Islet of Langerhans (tissue), 1 donor: Measurements from ENCODE around the gene GMDS.
A peak's percentile ranks its signal among the peaks of the same experiment; 100 is the strongest.
"Not testable (repeated sequence)": the region's sequence is repeated elsewhere in the genome, so short reads cannot be mapped to it uniquely, and the experiment has no call there.

Source experiments
- FAIRE-seq: peaks from one replicate; lab custom pipeline; 2011; peaks lifted over from hg19 to GRCh38; lab: Jason Lieb, UNC

Gene GMDS

DNA sequence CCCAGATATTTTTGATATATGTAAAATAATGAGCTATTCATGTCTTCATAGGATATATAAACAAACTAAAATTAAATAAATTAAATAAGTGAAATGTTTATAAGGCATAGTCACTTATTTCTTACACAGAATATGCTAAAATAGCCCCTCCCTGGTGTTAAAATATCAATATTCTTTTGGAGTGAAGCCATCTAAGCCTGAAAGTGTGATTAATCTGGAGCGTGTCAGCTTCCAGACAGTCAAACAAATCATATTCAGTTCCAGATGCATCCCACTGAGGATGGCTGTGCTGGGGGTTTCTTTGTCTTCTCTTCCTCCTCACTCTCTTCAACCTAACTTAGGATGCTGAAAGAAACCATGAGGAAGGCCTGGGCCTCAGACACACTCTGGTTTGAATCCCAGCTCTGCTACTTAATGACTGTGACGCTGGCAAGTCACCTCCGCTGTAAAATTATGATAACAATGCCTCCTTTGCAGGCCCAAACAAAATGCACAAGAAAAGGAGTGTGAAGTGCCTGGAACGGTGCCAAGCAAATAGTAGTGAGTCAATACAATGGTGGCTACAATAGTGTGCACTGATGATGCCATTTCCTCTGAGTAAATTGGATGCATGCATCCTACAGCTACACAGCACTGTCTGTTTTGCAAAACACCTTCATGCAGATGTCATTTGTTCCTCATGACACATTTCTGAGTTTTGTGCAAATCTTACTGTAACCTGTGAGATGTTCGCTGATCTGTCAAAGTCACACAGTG is 474.3 kb downstream of the GMDS start:
- FAIRE-seq: no peak

DNA sequence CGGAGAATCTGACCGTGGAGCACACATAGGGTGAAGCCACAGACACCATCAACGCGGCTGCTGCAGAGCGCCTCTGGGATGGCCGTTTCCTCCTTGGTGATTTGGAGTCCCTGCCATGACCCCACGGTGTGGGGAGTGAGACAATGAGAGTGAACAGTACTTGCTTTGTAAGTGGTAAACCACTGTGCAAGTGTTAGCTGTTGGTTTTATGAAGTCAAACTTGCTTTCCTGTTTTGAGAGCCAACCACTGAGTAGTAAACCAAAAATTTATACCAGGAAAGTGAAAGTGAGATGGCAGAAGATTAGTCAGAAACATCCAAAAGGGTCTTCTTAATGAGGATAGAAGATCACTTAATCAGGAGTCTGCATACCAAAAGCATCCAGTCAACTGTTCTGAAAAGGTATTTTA is 475.0 kb downstream of the GMDS start:
- FAIRE-seq: no peak

DNA sequence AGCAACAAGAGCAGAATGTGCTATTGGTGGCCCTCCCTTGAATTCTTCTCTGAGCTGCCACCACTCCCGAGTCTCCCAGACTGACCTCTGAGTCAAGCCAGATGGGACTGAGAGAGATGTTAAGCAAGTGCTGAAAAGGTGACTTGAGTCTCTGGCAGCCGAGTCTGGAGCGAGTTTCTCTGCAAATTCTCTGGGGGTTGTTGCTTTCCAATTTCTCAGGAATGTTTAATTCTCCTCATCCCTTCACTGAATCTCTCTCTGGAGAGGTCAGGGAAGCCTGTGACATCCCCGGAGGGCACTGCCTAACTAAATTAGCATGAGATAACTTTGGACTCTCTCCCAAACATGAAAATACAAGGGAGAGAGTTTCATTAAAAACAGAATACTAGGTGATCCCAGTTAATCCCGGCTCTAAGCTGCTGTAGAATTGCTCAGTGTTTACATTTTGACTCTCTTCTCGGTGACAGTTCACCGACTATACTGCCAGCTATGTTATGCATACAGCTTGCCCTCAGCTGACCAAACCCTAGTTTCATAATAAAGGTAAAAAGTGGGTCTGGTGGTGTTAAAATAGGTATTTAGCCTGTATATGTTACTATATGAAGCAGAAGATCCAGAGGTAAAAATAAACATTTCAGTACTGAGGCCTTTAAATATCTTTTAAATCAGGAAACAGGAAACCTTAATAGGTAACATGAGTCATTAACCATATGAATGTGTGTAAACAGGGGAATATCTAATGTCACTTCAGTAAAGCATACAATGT is 477.7 kb downstream of the GMDS start:
- FAIRE-seq: no peak

DNA sequence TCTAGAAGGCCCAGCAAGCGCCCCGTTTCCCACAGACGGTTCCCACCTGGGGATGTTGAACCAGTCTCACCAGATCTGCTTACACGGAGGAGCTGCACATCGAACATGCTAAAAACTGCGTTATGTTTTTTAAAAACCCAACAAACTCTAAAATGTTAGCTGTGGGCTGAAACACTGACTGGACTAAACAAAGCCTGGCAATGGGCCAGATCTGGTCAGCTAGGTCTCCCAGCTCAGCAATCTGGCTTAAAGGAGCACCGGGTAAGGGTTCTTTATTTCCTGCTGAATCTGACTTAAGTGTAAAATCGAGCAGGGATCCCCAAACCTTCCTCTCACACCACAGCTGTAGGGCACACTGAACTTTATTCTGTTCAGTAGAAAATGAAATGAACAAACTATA is 478.8 kb downstream of the GMDS start:
- FAIRE-seq: no peak

DNA sequence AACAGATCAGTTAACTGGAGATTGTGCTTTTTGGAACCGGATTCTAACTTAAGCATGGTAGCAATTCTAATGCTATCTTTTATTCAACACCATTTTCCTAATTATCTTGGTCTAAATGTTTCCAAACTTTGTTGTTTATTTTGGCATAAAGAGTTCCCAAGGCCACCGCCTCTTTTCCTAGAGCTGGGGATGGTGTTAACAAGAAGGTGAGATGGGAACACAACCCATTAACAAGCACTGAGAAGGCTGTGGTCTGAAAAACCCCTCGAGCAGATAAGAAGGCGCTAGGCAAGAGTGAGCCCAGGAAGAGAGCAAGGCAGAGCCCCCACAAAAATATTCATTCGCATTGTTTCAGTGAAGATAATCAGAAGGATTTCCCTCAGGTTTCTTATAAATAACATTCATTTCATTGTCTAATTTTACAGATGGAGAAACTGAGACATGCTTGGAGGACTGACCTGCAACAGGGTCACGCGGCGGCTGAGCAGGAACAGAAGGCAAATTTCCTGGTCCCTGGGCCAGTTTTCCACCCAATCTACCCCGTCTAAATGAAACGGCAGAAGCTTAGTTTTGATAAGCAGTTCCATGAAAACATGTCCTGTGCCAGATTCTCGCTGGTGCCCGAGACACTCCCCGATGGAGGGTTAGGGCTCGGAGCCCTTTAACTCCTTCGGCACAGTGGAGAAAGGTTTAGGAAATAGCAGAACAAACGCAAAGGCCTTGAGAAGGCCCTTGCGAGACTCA is 480.1 kb downstream of the GMDS start:
- no peak for FAIRE-seq

DNA sequence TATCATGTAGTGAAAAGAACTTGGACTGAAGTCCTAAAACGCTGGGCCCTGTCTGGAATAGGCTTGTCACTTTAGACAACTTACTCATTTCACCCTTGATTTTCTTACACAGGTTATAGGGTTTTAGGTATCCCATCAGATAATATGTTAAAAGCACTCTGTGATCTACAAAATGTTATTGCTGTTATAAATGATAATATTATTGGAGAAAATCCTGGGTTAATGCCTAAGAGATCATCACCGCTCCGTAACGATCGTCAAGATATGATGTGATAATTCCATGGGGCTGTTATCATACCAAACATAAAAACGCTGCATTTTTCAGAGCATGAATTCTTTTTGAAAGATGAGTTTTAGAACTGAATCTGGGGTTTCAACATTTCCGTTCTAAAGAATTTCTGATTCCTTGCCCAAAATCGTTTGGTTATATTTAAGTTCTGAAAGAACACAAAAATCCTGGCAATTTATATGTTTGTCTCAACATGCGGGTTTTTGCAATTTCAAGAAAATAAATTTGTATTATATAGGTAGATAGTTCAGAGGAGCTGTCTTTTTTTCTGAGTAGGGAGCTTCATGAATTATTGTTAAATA is 480.9 kb downstream of the GMDS start:
- no peak for FAIRE-seq

DNA sequence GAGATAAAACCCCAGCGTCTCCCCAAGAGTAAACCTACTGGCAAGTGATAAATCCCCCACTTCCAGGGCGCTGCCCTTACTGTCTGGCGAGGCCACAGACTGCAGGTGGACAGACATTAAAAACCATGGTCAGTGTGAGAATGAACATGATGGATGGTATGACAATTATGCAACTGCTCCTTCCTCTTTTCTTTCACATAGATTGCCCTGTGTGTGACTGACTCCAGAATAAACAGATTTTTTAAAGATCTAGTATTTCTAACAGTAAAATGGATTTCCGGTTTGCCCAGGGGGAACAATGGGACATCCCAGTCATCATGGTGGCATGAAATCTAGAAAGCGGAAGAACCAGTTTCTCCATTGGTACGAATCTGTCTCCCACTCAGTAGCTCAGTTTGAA is 482.0 kb downstream of the GMDS start:
- no peak for FAIRE-seq

DNA sequence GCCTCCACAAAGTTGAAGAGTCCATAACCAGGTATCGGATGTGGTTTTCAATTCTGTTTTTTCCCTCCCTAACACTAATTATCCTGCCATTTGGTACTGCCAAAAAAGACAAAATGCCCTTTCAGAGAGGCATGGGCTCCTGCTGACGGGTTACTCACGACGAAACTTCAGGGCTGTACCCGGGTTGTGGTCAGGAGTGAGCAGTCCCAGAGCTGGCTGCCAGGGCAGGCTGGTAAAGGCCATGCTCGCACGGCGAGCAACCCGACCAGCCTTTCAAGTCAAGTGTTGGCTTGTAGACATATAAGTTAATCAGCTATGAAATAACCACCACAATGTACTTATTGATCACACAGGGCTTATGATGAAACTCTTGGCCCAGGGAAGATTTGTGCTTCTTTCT is 483.2 kb downstream of the GMDS start:
- no peak for FAIRE-seq

DNA sequence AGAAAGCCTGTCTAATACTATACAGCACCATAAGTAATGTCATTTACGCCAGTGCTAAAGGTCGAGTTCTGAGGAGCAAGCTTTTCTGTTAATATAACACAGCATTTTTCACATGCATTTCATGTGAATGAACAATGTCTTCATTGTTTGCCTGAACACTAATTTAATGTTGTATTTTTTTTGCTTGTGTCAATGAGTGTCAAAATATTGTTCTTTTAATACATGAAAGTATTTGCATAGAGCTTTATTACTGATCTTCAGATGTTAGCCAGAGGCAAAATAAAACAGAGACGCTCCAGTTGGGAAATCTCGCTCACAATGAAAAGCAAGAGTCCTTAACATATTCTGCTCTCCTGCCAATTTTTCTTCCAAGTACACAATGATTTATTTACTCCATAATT is 483.9 kb downstream of the GMDS start:
- no peak for FAIRE-seq

DNA sequence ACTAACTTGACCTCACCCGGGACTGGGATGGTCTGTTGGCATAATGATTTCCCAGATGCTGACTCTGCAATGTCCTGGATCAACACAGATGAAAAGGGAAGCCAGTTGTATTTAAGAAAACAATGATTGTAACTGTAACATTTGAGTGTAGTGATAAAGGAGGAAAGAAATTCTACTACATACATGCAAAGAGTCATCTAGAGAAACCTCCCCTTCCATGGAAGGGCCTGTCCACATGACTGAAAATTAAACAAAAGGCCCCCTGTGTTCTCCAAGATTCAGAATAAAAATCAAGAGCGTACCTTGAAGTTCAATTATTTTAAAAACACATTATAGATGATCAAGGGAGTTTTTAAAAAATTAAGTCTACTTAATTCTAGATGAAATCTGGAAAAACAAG is 484.5 kb downstream of the GMDS start:
- FAIRE-seq: no peak

DNA sequence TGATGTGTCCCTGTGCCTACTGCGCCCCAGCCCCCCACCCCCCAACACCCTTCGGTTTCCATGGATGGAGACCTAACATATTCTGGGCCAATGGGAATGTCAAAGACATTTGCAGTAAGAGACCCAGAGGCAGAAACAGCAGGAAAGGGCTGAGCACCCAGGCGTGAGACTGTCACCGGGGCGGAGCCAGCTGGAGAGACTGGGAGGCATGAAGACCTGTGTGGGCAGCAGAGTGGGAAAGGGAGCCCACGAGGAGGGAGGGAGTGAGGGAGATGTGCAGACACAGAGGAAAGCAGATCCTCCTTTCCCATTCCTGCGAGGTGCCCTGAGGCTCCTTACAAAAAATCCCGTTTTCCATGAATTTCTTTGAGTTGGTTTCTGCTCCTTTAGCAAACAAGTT is 485.5 kb downstream of the GMDS start:
- FAIRE-seq: no peak

DNA sequence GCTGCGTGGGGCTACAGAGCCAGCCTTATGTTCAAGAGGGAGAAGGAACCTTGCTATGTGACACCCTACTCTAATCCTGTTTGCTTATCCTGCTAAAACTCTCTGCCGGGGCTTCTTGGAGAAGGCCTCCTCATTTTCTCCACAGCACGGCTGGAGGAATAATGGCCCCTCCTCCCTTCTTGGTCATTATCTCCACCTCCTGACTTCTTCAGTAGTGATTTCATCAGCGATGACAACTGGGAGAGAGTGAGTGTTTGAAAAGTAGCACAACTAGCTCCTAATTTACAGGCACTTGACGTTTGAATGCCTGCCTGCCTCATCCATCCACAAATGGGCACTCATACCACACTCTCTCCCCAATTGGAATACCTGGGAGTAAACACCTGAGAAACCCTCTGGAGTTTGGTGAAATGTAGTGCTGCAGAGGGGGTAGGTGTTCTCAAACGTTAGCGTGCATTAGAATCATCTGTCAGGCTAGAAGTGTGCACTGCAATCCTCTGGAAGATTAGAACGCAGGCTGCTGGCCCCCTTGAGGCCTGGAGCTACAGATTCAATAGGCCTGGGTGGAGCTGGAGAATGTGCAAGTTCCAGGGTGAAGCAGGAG is 487.2 kb downstream of the GMDS start:
- no peak for FAIRE-seq

DNA sequence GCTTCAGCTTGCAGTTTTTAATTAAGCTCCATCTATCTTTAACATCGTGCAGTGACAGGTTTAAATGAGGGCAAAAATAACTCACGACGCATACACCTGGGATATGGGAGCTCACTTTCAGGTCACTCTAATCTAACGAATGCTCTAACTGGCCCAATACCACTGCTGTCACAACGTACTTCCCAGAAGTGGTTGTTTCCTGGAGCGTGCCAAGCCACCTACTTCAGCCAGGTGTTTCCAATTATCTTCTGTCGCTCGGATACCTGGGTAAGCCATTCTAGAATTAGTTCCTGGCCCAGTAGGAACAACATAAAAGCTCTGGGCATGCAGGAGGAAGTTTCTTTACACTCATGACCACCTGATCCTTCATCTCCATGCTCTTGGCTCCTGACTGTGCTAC is 488.3 kb downstream of the GMDS start:
- peak; percentile 92 for FAIRE-seq

DNA sequence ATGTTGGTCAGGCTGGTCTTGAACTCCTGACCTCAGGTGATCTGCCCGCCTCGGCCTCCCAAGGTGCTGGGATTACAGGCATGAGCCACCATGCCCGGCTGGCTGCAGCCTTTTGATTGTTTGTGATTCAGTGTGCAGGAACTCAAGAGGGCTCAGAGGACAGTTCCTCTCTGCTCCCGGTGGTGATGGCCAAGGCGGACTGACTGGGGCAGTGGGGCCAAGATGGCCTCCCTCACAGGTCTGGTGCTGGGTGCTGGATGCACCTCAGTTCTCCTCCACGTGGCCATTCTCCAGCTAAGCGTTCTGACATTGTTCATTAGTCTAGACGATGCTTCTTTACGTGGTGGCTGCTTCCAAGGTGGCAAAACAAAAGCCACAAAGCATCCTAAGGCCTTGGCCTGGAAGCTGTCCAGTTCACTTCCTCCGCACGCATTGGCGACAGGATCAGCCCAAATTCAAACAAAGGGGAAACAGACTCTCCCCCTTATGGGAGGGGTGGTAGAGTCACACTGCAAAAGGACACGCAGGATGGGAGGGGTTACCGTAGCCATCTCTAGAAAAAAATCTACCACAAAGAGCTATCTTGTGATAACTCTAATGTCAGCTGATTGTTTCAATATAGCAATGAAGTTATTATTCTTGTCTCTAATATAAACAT is 488.8 kb downstream of the GMDS start:
- FAIRE-seq: no peak

DNA sequence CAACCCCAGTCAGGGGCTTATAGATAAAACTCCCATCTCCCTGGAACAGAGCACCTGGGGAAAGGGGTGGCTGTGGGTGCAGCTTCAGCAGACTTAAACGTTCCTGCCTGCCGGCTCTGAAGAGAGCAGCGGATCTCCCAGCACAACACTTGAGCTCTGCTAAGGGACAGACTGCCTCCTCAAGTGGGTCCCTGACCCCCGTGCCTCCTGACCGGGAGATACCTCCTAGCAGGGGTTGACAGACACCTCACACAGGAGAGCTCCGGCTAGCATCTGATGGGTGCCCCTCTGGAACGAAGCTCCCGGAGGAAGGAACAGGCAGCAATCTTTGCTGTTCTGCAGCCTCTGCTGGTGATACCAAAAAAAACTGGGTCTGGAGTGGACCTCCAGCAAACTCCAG is 494.3 kb downstream of the GMDS start:
- FAIRE-seq: not testable (repeated sequence)

DNA sequence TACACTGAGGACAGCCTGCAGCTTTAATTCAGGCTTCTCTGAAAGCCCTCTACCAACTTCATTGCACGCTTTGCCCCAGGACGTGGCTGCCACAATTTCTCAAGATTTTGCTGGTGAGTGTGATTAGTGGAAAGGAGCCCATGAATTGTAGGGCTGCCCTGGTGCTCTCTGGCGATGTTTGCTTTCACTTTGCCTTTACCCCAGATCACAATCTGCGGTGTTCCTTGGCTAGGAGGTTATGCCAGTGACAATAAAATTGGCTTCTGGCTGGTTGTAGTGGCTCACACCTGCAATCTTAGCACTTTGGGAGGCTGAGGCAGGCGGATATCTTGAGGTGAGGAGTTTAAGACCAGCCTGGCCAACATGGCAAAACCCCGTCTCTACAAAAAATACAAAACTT is 496.4 kb downstream of the GMDS start:
- no peak for FAIRE-seq

DNA sequence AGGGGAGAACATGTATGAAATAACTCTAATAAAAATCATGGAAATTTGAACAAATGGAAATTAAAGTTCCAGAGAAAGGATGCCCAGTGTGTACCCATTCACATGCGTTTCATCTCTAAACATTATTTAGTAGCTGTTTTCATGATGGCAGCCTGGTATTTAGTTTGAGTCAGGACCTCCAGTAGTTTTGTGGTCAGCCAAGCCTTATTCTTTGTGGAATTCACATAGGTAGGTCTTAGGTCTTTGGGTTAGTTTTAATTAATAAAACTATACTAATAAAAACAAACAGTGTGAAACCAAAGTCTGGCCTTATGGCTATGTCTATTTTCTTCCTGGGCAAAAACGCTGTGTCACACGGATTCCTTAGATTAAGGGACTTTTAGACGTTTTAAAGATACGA is 497.9 kb downstream of the GMDS start:
- no peak for FAIRE-seq

DNA sequence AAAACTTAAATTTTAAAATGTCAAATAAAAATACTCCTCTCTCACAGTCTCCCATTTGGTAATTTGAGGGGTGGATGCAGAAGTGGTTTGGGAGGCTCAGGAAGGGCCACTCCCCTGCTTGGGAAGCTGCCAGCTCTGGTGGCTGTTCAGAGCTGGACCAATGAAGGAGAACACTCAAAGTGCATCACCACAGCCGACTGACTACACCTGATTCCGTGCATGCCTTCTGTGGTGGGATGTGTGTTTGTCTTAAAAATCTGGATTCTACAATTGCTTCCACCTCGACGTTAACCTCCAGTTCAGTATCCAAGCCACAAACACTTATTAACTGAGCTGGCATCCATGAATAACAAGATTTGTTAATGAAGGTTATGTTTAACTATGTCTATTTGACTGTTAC is 498.4 kb downstream of the GMDS start:
- no peak for FAIRE-seq

DNA sequence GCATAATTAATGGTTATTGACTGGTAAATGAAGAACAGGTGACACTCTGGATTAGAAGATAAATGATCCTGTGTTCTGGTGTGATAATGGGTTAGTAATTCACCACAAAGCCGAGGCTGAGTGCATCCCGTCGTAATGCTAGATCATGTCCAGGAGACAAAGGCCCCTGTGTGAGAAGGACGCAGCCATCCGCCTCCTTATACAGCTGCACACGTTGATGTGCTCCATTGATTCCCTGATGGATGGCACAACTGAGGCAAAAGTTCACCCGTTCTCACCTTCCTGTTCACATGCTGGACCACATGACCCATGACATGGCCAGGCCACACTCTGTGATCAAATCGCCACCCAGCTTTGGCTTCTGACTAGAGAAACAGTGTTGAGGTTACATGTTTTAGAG is 499.6 kb downstream of the GMDS start:
- FAIRE-seq: no peak

DNA sequence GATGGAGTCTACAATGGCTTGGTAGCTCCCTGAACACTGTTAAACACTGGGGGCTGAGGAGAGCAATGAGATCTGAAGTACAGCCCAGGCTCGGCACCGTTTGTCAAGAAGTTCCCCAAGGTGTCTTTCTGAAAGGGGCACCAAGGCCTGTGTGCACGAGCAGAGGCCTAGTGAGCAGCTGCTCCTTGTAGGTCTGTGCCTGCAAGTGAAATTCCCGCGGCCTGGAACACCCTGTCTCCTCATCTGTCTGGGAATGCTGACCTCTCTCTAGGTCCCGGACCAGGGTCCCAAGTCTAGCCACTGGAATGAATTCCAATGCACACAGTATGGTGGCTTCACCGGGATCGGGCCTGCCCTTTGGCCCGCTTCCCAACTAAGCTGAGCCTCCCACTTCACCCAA is 500.9 kb downstream of the GMDS start:
- FAIRE-seq: no peak

DNA sequence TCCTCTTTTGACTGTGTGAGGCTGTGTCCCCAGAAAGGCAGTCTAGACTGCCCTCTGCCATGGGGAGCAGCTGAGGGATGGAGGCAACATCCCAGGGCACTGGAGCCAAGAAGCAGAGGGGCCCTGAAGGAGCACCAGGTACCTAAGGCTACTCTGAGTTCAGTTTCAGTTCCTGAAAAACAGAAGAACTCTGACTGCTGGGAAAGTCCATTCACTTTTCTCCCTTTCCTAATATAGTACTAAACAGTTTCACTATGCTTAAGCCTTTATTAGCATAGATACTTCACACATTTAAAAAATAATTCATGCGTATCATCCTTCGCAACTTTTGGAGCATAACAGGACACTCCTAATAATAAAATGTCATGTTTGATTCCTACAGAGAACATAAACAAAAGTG is 505.7 kb downstream of the GMDS start:
- FAIRE-seq: no peak

DNA sequence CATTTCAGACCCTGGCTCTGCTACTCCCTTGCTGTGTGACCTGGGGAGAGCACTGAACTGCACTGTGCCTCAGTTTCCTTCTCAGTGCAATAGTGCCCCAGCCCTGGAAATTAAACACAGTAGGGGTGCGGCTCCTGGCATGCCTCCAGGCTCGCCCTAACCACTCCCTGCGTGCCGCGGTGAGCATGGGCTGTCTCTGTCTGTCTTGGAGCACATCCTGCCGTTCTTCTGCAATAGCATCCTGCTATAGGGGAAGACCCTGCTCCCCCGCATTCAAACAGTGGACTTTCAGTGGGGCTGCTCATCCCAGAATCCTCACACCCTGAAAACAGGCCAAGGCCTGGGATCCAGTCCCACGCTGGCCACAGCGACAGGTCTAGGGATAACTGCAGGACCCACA is 506.2 kb downstream of the GMDS start:
- no peak for FAIRE-seq
